ENCODE results near the gene KCNMB4.
"Not testable (repeated sequence)": the region's sequence is repeated elsewhere in the genome, so short reads cannot be mapped to it uniquely, and the experiment has no call there.

KCNMB4 gene

GRCh38 chr12:70386771-70387170 is 20.7 kb downstream of the KCNMB4 start:
- no peak for TF ChIP-seq CTCF (IDR thresholded peaks at IDR 0.05; ENCODE audit: low read depth, low read length)
- no peak overlapping the region for H3K4me3 ChIP-seq (ENCODE audit: low read depth, low read length)
- DNase-seq (ENCODE audit: low read depth, low spot score) = no peak
- in situ Hi-C loops (cut with HindIII; ENCODE audit: low sequenced_read_pairs) = no loop called here

- TF ChIP-seq CTCF (IDR thresholded peaks at IDR 0.05; ENCODE audit: low read depth, low read length) = no peak
- in situ Hi-C loops (cut with HindIII; ENCODE audit: low sequenced_read_pairs) = no loop called here
- DNase-seq (ENCODE audit: low read depth, low spot score) = no peak
- H3K4me3 ChIP-seq (ENCODE audit: low read depth, low read length) = no peak overlapping the region
Observed at GRCh38 chr12:70389678-70390077, 23.6 kb downstream of the KCNMB4 start.

GRCh38 chr12:70392631-70393030 is 26.5 kb downstream of the KCNMB4 start:
- in situ Hi-C loops (cut with HindIII; ENCODE audit: low sequenced_read_pairs); DNase-seq (ENCODE audit: low read depth, low spot score); H3K4me3 ChIP-seq (ENCODE audit: low read depth, low read length): not testable (repeated sequence)

- in situ Hi-C loops (cut with HindIII; ENCODE audit: low sequenced_read_pairs) = no loop called here
- H3K4me3 ChIP-seq (ENCODE audit: low read depth, low read length) = no peak overlapping the region
- peak; percentile 29 for DNase-seq (ENCODE audit: low read depth, low spot score)
- TF ChIP-seq CTCF (IDR thresholded peaks at IDR 0.05; ENCODE audit: low read depth, low read length) = no peak
Observed at GRCh38 chr12:70393787-70394499, 27.9 kb downstream of the KCNMB4 start.

- no peak for TF ChIP-seq CTCF (IDR thresholded peaks at IDR 0.05; ENCODE audit: low read depth, low read length)
- no peak for DNase-seq (ENCODE audit: low read depth, low spot score)
- in situ Hi-C loops (cut with HindIII; ENCODE audit: low sequenced_read_pairs) = no loop called here
- H3K4me3 ChIP-seq (ENCODE audit: low read depth, low read length) = no peak overlapping the region
Observed at GRCh38 chr12:70398002-70398401, 31.9 kb downstream of the KCNMB4 start.

GRCh38 chr12:70398862-70399261 is 32.8 kb downstream of the KCNMB4 start:
- TF ChIP-seq CTCF (IDR thresholded peaks at IDR 0.05; ENCODE audit: low read depth, low read length) = no peak
- no peak for DNase-seq (ENCODE audit: low read depth, low spot score)
- no peak overlapping the region for H3K4me3 ChIP-seq (ENCODE audit: low read depth, low read length)
- in situ Hi-C loops (cut with HindIII; ENCODE audit: low sequenced_read_pairs) = no loop called here

- DNase-seq (ENCODE audit: low read depth, low spot score) = no peak
- no peak overlapping the region for H3K4me3 ChIP-seq (ENCODE audit: low read depth, low read length)
- TF ChIP-seq CTCF (IDR thresholded peaks at IDR 0.05; ENCODE audit: low read depth, low read length) = no peak
- in situ Hi-C loops (cut with HindIII; ENCODE audit: low sequenced_read_pairs) = no loop called here
Observed at GRCh38 chr12:70399311-70399710, 33.2 kb downstream of the KCNMB4 start.
